ENCODE results near the gene KITLG. TPM values are rescaled to one million over a fixed set of nuclear protein-coding genes. Genes with fewer than 3 reads are reported as not detected.

The KITLG gene
- total and polyA plus RNA-seq, 2 of the 8 experiments (the other 6 are each of a cell fraction or from before 2014, with no cell fraction given) = 1.3 to 7.8 TPM

DNA sequence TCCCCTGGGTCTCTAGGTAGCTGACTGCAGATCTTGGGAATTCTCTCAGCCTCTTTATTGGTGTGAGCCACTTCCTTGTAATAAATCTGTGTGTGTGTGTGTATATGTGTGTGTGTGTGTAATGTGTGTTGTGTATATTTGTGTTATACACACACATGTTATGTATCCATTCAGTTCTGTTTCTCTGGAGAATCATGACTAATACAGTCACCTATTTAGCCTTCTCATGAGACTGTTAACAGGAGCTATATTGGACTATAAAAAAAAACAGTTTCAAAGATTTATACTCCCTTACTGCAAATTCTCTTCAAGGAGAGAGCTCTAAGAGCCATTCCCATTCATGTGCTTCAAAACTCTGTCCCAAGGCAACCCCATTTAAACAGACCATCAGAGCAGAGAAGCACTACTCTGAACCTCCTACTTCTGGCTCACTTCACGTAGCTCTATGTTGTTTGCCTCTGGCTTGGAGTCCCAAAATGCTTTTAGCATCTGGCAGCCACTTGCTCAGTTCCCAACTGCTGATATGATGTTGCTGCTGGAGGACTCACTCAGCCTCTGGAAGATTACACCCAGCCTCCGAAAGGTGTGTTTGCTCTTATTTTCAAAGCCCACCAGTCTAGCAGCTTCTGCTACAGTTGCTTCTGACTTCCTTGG, 48.7 kb upstream of the KITLG start:
- H3K4ac ChIP-seq (replicated peaks; ENCODE audit: insufficient read length, low read depth, low read length) = no peak overlapping the region
- H3K27me3 ChIP-seq (replicated peaks in 1 of 4; ENCODE audit: control insufficient read depth in 3 of 4, extremely low read depth in 1 of 4, insufficient read depth in 3 of 4, low read length in 3 of 4) = no peaks in the 10 kb centered on the region
- H3K36me3 ChIP-seq (ENCODE audit: control insufficient read depth in 2 of 4, insufficient read depth in 4 of 4, low read length in 3 of 4) = no peaks in the 10 kb centered on the region
- H3K23me2 ChIP-seq (ENCODE audit: low read depth, low read length) = no peaks in the 10 kb centered on the region
- H2BK120ac ChIP-seq (replicated peaks; ENCODE audit: low read depth, low read length) = no peak overlapping the region
- peaks cover 0 to 6% (median 0%) of the 10 kb centered on the region in 4 experiments; a peak in 2 of 7 replicates for H3K4me1 ChIP-seq (replicated peaks in 1 of 4; ENCODE audit: control insufficient read depth in 3 of 4, insufficient read depth in 4 of 4, low read length in 3 of 4)
- H2BK12ac ChIP-seq (ENCODE audit: low read depth, low read length) = no peak overlapping the region
- WGBS, 2 experiments (ENCODE audit: extremely low coverage in 1 of 2, insufficient coverage in 1 of 2, insufficient read length in 1 of 2, insufficient replicate concordance in 2 of 2, low coverage in 1 of 2, low lambda C conversion rate in 2 of 2, missing lambda C conversion rate in 1 of 2) = 76% methylated on average over 2 of the region's 2 CpGs; no CpG with 5 or more reads in 1 of the 2 experiments
- POLR2A ChIA-PET (ENCODE audit: partially characterized antibody) = no interaction called here
- H4K8ac ChIP-seq (ENCODE audit: extremely low read depth, insufficient read depth, low read length) = no peak overlapping the region
- no peak overlapping the region for H3K4me3 ChIP-seq (ENCODE audit: extremely low read depth in 1 of 4, insufficient read depth in 2 of 4, low read depth in 3 of 4, low read length in 4 of 4)
- no peak overlapping the region for H2BK5ac ChIP-seq (ENCODE audit: low read depth, low read length)
- H3K9me3 ChIP-seq (ENCODE audit: insufficient read depth in 2 of 2, low read depth in 1 of 2, low read length in 1 of 2) = no peaks in the 10 kb centered on the region; a peak in 2 of 4 replicates
- H3K27ac ChIP-seq (ENCODE audit: low read depth, low read length) = no peak overlapping the region
- H2BK20ac ChIP-seq (ENCODE audit: low read length) = no peak overlapping the region
- CTCF ChIA-PET (ENCODE audit: partially characterized antibody) = interaction anchor here (0.6 to 1.4 kb wide), 3 partner anchors 10 to 365 kb away, joined by 3 to 4 read pairs (median 4); no protein-coding TSS in a partner anchor
- no peaks in the 10 kb centered on the region for H4K20me1 ChIP-seq (replicated peaks in 1 of 2; ENCODE audit: control insufficient read depth in 1 of 2, insufficient read depth in 2 of 2, low read length in 2 of 2)
- FAIRE-seq (no peak), DNase-seq (ENCODE audit: low read depth in 1 of 2, low spot score in 2 of 2) (no peak)
- no peak overlapping the region for H3K56ac ChIP-seq (replicated peaks; ENCODE audit: insufficient read length, low read depth, low read length)
- H3K79me1 ChIP-seq (ENCODE audit: low read depth, low read length) = no peaks in the 10 kb centered on the region
- H2AK5ac ChIP-seq (ENCODE audit: low read depth, low read length) = no peak overlapping the region
- H3K14ac ChIP-seq (ENCODE audit: insufficient read length) = no peak overlapping the region
- no peaks in the 10 kb centered on the region for H3K79me2 ChIP-seq (ENCODE audit: control insufficient read depth in 1 of 2, insufficient read depth in 2 of 2, low read length in 2 of 2)
- no peak overlapping the region for H3K4me2 ChIP-seq (ENCODE audit: insufficient read depth in 1 of 2, low read depth in 2 of 2, low read length in 2 of 2)
- H4K5ac ChIP-seq (ENCODE audit: insufficient read length, low read depth, low read length) = no peak overlapping the region
- H3K9ac ChIP-seq (replicated peaks in 1 of 4; ENCODE audit: extremely low read depth in 1 of 4, low read depth in 3 of 4, low read length in 3 of 4) = no peak overlapping the region
- no peak for TF ChIP-seq SIRT6 (IDR thresholded peaks at IDR 0.05; ENCODE audit: low read length)
- TF ChIP-seq ASH2L (IDR thresholded peaks at IDR 0.05; ENCODE audit: low read length) = no peak
- no peak for TF ChIP-seq RBBP5 (IDR thresholded peaks at IDR 0.05; ENCODE audit: borderline replicate concordance, low read depth, low read length)
- TF ChIP-seq NRF1 (IDR thresholded peaks at IDR 0.05; ENCODE audit: low read depth, low read length) = no peak
- TF ChIP-seq FOSL1 (IDR thresholded peaks at IDR 0.05; ENCODE audit: insufficient read depth, low read depth, low read length) = no peak
- no peak for TF ChIP-seq TAF7 (optimal IDR thresholded peaks at IDR 0.05; ENCODE audit: borderline replicate concordance, low read depth, low read length)
- no peak for TF ChIP-seq POU5F1 (IDR thresholded peaks at IDR 0.05; ENCODE audit: low read depth, low read length)
- TF ChIP-seq EGR1 (IDR thresholded peaks at IDR 0.05; ENCODE audit: borderline replicate concordance, low read depth, low read length) = no peak
- TF ChIP-seq CREB1 (IDR thresholded peaks at IDR 0.05) = no peak
- TF ChIP-seq SUZ12 (IDR thresholded peaks at IDR 0.05; ENCODE audit: low read length) = no peak
- no peak for TF ChIP-seq GABPA (IDR thresholded peaks at IDR 0.05; ENCODE audit: borderline replicate concordance, insufficient read depth, low read length)
- no peak for TF ChIP-seq JUN (IDR thresholded peaks at IDR 0.05; ENCODE audit: low read depth, low read length)
- no peak for TF ChIP-seq RAD21 (IDR thresholded peaks at IDR 0.05 in 1 of 2, conservative IDR thresholded peaks at IDR 0.05 in 1 of 2; ENCODE audit: low read depth in 2 of 2, low read length in 2 of 2)
- no peak overlapping the region for H3K18ac ChIP-seq (ENCODE audit: extremely low read depth, low read length)
- no peak overlapping the region for H2BK15ac ChIP-seq (ENCODE audit: low read length)
- no peak overlapping the region for H4K91ac ChIP-seq (replicated peaks; ENCODE audit: insufficient read length, low read length)
- H2AFZ ChIP-seq (ENCODE audit: low read length) = no peak overlapping the region
- H3K23ac ChIP-seq (ENCODE audit: insufficient read length) = no peak overlapping the region
